Gastroesophageal sphincter (tissue), 3 donors: ENCODE measurements around the gene KLHDC4.

Experiments used
- CTCF ChIP-seq, 4 experiments: fragments of 200-600 bp in 2 of 4; fragments of 450-650 bp in 2 of 4; sonication (generic) in 1 of 4; IDR thresholded peaks; one replicate each; pipeline ENCODE4 v1.5.1; 2017 to 2019; ENCODE audit warnings: antibody characterized with exemption in 4 of 4, mild to moderate bottlenecking in 2 of 4, moderate library complexity in 2 of 4
- POLR2A ChIP-seq, 2 donors: fragments of 450-650 bp; IDR thresholded peaks; one replicate each; pipeline ENCODE4 v1.6.1; 2017; ENCODE audit warnings: antibody characterized with exemption in 2 of 2, mild to moderate bottlenecking in 2 of 2, moderate library complexity in 1 of 2

- TF ChIP-seq CTCF (IDR thresholded peaks at IDR 0.05) (no peak), POLR2A (IDR thresholded peaks at IDR 0.05) (no peak)
These were observed 18.0 kb downstream of the KLHDC4 start for GRCh38 chr16:87747626-87748414.
